Activated effector memory CD4-positive, alpha-beta T cell treated with Interleukin-2 at 50 U/mL for 16 hours (primary cell): ENCODE results near the gene LRP8.
"Not testable (repeated sequence)": the region's sequence is repeated elsewhere in the genome, so short reads cannot be mapped to it uniquely, and the experiment has no call there.

Source experiments
- DNase-seq: peaks from one replicate; pipeline ENCODE4 v3.0.0-alpha.2; 2020

The LRP8 gene

DNA sequence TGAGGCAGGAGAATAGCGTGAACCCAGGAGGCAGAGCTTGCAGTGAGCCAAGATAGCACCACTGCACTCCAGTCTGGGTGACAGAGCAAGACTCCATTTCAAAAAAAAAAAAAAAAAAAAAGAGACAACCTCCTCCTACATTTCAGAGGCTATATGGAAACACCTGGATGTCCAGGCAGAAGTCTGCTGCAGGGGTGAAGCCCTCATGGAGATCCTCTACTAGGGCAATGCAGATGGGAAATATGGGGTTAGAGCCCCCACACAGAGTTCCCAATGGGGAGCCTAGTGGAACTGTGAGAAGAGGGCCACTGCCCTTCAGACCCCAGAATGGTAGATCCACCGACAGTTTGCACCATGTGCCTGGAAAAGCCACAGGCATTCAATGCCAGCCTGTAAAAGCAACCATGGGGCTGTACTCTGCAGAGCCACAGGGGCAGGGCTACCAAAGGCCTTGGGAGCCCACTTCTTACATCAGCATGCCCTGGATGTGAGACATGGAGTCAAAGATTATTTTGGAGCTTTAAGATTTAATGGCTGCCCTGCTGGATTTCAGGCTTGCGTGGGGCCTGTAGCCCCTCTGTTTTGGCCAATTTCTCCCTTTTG, 121.7 kb downstream of the LRP8 start:
- DNase-seq = not testable (repeated sequence)

DNA sequence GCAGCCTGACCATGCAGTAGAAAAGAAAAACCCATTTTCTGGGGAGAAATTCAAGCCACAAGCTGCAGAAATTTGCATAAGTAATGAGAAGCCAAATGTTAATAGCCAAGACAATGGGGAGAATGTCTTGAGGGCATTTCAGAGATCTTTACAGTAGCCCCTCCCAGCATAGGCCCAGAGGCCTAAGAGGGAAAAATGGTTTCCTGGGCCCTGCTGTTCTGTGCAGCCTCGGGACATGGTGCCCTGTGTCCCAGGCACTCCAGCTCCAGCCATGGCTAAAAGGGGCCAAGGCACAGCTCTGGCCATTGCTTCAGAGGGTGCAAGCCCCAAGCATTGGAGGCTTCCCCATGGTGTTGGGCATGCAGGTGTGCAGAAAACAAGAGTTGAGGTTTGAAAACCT, 122.4 kb downstream of the LRP8 start:
- DNase-seq = not testable (repeated sequence)

DNA sequence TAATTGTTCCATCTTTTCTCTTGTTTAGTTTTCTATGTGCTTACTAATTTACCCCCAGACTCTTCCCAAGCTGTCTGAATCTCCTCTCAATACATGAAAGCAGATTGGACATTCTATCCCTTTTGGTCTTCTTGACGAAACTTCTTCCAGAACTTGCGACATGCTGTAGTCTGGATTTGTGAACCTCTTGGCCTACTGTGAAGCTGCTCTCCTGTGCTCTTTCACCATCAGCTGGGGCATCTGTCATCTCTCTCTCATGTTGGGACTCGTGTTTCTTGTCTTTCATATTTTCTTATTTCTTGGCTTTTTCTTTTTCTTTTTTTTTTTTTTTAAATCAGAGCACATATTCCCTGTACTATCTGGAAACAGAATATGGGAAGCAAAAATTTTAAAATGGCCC, 124.4 kb downstream of the LRP8 start:
- DNase-seq = no peak

DNA sequence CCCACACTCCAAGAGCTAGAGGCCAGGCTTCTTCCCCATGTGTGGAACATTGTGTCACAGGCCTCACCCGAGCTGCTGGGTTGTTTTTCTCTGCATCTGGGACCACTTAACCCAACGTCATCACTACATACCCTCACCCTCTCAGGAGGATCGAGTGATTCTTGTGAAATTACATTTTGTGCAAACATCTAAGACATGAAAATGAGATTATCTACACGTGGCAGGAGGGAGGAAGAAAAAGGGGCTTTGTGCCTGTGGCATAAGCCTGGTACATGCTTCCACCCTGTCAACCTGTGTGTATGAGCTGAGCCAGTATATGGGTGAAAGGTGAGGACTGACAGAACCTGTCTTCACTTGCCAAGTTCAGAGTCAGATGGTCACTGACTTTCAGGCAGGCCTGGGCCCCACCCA, 129.6 kb downstream of the LRP8 start:
- no peak for DNase-seq

DNA sequence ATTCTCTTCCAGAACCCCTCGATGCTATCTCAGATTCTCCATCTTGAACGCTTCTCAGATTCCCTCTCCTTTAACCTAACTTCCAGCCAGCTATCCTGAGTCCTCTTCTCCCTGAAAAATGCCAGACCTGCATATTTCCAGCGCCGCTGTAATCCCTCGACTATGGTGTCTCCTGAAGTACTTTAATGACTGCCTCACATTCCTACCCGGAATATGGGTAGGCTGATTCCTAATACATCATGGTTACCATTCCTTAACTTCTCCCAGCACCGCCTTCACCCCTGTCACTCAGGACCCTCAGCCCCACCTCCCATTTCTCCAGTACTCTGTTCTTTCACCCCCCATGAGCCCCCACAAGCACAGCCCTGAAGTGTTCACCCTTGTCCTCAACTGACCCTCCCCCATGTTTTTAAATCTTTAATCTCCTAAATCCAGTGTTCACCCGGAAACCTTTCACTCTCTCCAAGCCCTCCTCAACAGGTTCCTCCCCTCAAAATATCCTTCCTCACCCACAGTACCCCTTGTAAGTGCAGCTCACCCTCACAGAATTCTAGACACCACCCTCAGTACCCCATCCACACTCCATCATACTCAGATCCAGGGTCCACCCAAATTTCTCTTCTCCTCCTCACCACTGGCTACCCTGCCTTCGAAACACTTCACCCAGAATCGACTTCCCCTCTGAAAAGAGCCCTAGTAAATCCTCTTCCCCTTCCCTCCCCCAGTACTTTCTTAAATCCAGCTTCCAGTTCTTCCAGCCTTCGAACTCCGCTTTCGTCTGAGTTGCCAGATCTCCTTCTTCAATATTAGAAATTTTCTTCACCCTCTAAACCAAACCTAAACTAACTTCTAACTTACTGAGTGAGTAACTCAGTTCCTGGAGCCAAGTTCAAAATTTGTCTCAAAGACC, 130.3 kb downstream of the LRP8 start:
- no peak for DNase-seq

DNA sequence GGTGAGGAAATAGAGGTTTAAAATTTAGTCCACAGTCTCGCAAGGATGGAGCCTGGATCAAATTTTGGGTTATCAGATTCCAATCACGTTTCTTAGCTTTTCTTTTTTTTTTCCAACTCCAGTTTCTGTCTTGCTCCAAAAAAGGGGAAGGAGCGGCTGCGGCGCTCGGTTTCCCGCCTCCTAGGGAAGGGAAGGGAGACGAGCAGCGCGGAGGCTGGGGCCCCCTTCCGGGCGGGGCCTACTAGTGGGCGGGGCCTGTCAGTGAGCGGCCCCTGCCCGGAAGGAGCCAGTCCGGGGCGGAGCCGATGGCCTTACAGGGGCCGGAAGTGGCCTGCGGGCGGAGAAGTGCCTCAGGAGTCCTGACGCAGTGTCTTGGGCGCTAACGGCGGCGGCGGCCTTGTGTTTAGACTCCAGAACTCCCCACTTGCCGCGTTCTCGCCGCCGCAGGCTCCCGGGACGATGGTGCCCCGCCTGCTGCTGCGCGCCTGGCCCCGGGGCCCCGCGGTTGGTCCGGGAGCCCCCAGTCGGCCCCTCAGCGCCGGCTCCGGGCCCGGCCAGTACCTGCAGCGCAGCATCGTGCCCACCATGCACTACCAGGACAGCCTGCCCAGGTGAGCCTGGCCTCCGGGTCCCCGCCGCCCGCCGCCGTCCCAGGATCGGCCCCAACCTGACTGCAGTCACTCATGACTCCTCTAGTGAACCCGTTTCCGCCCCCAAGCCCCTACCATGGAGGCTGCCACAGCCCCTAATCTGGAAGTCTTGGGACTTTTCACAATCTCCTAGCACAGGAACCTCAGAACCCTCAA, 131.2 kb downstream of the LRP8 start, which contains the start of gene CPT2:
Gene CPT2 (plus strand): TSS at position 340 of the 806 bp plus-strand sequence. CDS start 120 bp downstream, at position 460.
- peak; percentile 86 for DNase-seq

DNA sequence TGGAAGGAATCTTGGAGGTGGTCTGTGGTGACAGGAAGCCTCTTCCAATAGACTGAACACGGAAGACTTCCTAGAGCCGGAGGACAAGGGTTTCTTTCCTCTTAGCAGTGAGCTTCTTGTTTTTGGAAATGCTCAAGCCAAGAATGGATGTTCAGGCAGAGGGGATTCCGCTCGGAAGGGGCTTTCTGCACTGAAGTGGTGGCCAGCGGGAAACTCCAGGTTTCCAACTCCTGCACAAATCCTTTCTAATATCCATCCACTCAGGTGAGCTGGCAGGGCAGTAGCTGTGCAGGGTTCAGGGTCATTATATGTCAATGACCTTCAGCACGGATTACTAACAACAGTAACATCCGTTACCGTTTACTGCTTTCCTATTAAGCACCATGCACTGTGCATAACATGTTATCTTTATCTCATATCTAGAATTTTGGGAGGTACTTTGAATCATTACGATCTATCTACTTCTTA, 131.8 kb downstream of the LRP8 start:
- no peak for DNase-seq

DNA sequence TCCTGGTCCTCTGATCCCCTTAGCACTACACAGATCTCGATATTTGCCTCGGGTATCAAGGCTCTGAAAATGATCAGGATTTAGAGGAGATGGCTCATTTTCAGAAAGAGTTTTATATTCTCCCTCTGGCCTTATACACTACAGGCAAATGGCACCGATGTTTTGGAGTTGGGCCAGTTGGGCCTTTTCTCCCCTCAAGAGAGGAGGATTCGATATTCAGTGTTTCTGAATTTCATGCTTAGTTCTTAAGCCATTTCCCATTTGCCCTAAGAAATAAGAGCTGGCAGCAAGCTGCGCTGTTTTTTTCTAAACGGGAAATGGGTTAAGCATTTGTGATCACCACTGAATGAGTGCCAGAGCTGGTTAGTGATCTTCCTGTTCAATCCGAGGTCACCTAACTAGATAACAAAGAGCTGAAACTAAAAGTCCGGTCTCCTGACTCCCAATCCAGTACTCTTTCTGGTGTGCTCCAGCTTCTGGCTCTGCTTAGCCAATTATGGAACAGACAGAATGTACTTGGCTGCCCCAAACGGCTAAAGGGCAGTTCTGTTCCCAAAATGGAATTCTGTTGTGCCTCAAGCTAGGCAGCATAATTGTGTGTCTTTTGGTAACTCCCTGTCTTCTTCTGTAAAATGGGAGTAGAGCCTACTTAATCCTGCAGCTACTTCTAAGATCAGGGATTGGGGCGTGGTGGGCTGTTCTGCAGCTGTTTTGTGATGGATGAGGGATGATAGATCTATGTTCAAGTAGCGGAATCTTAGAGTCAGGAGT, 132.4 kb downstream of the LRP8 start:
- DNase-seq = no peak
